HL-60 (cell line): ENCODE results near the gene AGBL4.

ENCODE experiments used
- DNase-seq, 2 experiments: peaks; one replicate each; pipeline ENCODE4 v3.0.0-alpha.2; 2010 to 2020; ENCODE audit warnings: low read depth in 1 of 2, low spot score in 1 of 2
- H3K27ac ChIP-seq: fragments of 250-450 bp; sonication (Bioruptor Pico); replicated peaks from 2 replicates; pipeline ENCODE4 v1.5.1; 2020; ENCODE audit warnings: mild to moderate bottlenecking, moderate library complexity
- H3K27me3 ChIP-seq: fragments of 250-450 bp; sonication (Bioruptor Pico); 2 replicates; pipeline ENCODE4 v1.5.1; 2021; ENCODE audit warnings: mild to moderate bottlenecking, moderate library complexity; ENCODE audit not compliant: insufficient read depth, poor library complexity, severe bottlenecking
- H3K4me3 ChIP-seq: replicated peaks from 2 replicates; pipeline ENCODE4 v1.5.1; 2011; ENCODE audit warnings: mild to moderate bottlenecking, control low read depth, low read length; ENCODE audit not compliant: insufficient read depth
- GABPA ChIP-seq: IDR thresholded peaks from 2 replicates; pipeline ENCODE4 v1.6.1; 2012; ENCODE audit warnings: low read depth
- POLR2AphosphoS5 ChIP-seq: IDR thresholded peaks from 2 replicates; pipeline ENCODE4 v1.6.1; 2012; ENCODE audit warnings: low read depth
- REST ChIP-seq: IDR thresholded peaks from 2 replicates; pipeline ENCODE4 v1.6.1; 2012; ENCODE audit warnings: low read depth; ENCODE audit not compliant: insufficient replicate concordance
- SPI1 ChIP-seq: IDR thresholded peaks from 2 replicates; pipeline ENCODE4 v1.6.1; 2012; ENCODE audit warnings: low read depth, mild to moderate bottlenecking, borderline replicate concordance
- TF ChIP-seq, protein P1 (sequence below): IDR thresholded peaks from one replicate; pipeline ENCODE4 v1.5.1; 2011; ENCODE audit warnings: low read length, control low read depth, inconsistent platforms; ENCODE audit not compliant: insufficient read depth

AGBL4 gene

DNA sequence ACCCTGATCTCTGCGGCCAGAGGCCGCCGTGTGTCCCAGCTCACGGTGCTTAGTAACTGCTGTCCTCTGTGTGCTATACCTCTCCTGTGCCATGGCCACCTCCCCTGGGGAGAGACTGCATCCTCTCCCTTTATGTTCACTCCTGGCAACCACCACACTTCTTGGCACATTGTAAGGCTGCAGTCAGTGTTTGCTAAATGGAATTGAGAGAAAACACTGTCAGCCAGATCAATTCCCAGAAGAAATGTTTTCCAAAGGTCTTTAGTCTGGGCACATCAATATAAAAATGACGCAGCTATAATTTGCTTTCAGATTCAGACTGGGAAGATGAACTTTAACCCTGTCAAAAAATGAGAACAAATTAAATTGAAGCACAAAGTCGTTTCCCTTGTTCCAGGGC is 1343.9 kb downstream of the AGBL4 start:
- no peak for TF ChIP-seq REST
- TF ChIP-seq, protein P1, sequence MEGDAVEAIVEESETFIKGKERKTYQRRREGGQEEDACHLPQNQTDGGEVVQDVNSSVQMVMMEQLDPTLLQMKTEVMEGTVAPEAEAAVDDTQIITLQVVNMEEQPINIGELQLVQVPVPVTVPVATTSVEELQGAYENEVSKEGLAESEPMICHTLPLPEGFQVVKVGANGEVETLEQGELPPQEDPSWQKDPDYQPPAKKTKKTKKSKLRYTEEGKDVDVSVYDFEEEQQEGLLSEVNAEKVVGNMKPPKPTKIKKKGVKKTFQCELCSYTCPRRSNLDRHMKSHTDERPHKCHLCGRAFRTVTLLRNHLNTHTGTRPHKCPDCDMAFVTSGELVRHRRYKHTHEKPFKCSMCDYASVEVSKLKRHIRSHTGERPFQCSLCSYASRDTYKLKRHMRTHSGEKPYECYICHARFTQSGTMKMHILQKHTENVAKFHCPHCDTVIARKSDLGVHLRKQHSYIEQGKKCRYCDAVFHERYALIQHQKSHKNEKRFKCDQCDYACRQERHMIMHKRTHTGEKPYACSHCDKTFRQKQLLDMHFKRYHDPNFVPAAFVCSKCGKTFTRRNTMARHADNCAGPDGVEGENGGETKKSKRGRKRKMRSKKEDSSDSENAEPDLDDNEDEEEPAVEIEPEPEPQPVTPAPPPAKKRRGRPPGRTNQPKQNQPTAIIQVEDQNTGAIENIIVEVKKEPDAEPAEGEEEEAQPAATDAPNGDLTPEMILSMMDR: no peak
- no peak for TF ChIP-seq GABPA
- TF ChIP-seq POLR2AphosphoS5: no peak
- no peak for TF ChIP-seq SPI1
- DNase-seq: no peak
- no peak overlapping the region for H3K4me3 ChIP-seq
- H3K27ac ChIP-seq: no peak overlapping the region
- no peaks in the 10 kb centered on the region for H3K27me3 ChIP-seq

GRCh38 chr1:48678710-48679505 is 1344.8 kb downstream of the AGBL4 start:
- TF ChIP-seq, protein P1: no peak
- TF ChIP-seq SPI1 (no peak), REST (no peak)
- Histone ChIP-seq H3K27ac (no peak overlapping the region), H3K27me3 (no peaks in the 10 kb centered on the region), H3K4me3 (no peak overlapping the region)
- no peak for DNase-seq

- DNase-seq: peak in 1 of 2 experiments; percentile 43
- H3K27ac ChIP-seq: no peak overlapping the region
- no peak overlapping the region for H3K4me3 ChIP-seq
- no peak for TF ChIP-seq GABPA
- TF ChIP-seq REST: no peak
- TF ChIP-seq, protein P1: peak; percentile 78
- no peak for TF ChIP-seq POLR2AphosphoS5
- no peak for TF ChIP-seq SPI1
- no peaks in the 10 kb centered on the region for H3K27me3 ChIP-seq
Observed at GRCh38 chr1:48677306-48678287, 1346.2 kb downstream of the AGBL4 start.
